B cell (primary cell): ENCODE measurements around the gene CMIP.

Source experiments
- CTCF ChIP-seq: fragments of 200-600 bp; IDR thresholded peaks from one replicate; pipeline ENCODE4 v1.8.0; 2022; ENCODE audit warnings: antibody characterized with exemption, mild to moderate bottlenecking
- EZH2 ChIP-seq: IDR thresholded peaks from 2 replicates; pipeline ENCODE4 v1.6.1; 2012; ENCODE audit warnings: borderline replicate concordance, low read depth, mild to moderate bottlenecking, moderate library complexity, low read length; ENCODE audit not compliant: insufficient read depth, poor library complexity, severe bottlenecking

- TF ChIP-seq EZH2 (no peak), CTCF (no peak)
These were observed 141.2 kb downstream of the CMIP start for GRCh38 chr16:81585785-81586184.
